NCI-H187 treated with DMSO at 0.1 percent for 48 hours (cell line): ENCODE data around the gene SCN4A.
"Not testable (repeated sequence)": the region's sequence is repeated elsewhere in the genome, so short reads cannot be mapped to it uniquely, and the experiment has no call there.

Experiments used
- DNase-seq: peaks from one replicate; lab custom pipeline; 2025; lab: John Stamatoyannopoulos, UW

The SCN4A gene

GRCh38 chr17:63984651-63985386, 12.1 kb upstream of the SCN4A start:
- DNase-seq: no peak

GRCh38 chr17:63984236-63984635, 11.5 kb upstream of the SCN4A start:
- no peak for DNase-seq

GRCh38 chr17:63983320-63983719, 10.6 kb upstream of the SCN4A start:
- no peak for DNase-seq

- not testable (repeated sequence) for DNase-seq
Observed at GRCh38 chr17:63982641-63983040, 9.9 kb upstream of the SCN4A start.

- DNase-seq: no peak
Observed at GRCh38 chr17:63978272-63979200, 5.8 kb upstream of the SCN4A start.

- no peak for DNase-seq
Observed at GRCh38 chr17:63976702-63977101, 4.0 kb upstream of the SCN4A start.

- no peak for DNase-seq
Observed at GRCh38 chr17:63975541-63976092, 2.9 kb upstream of the SCN4A start.

- DNase-seq: no peak
Observed at GRCh38 chr17:63974594-63975192, 2.0 kb upstream of the SCN4A start.

- DNase-seq: no peak
Observed at GRCh38 chr17:63973930-63974593, 1.3 kb upstream of the SCN4A start.

- no peak for DNase-seq
Observed at GRCh38 chr17:63973247-63973646, 529 bp upstream of the SCN4A start.

GRCh38 chr17:63969278-63969677, 3.4 kb downstream of the SCN4A start:
- DNase-seq: no peak

GRCh38 chr17:63967953-63968352, 4.8 kb downstream of the SCN4A start:
- no peak for DNase-seq

GRCh38 chr17:63966646-63967264, 6.0 kb downstream of the SCN4A start:
- no peak for DNase-seq

- DNase-seq: no peak
Observed at GRCh38 chr17:63963123-63963522, 9.6 kb downstream of the SCN4A start.

- no peak for DNase-seq
Observed at GRCh38 chr17:63962298-63962744, 10.4 kb downstream of the SCN4A start.

- no peak for DNase-seq
Observed at GRCh38 chr17:63961355-63962212, 11.1 kb downstream of the SCN4A start.

GRCh38 chr17:63960430-63960829, 12.3 kb downstream of the SCN4A start:
- no peak for DNase-seq

GRCh38 chr17:63960006-63960405, 12.7 kb downstream of the SCN4A start:
- no peak for DNase-seq

GRCh38 chr17:63956296-63956920, 16.3 kb downstream of the SCN4A start:
- DNase-seq: no peak

- no peak for DNase-seq
Observed at GRCh38 chr17:63955791-63956190, 16.9 kb downstream of the SCN4A start.
